Dedifferentiated amniotic fluid mesenchymal stem cell (primary cell): ENCODE measurements around the gene DAB2.

Experiments
- DNase-seq: peaks from one replicate; pipeline ENCODE4 v3.0.0-alpha.2; 2016; ENCODE audit errors: extremely low spot score

Gene DAB2

GRCh38 chr5:39381376-39381775, 43.4 kb downstream of the DAB2 start:
- no peak for DNase-seq

GRCh38 chr5:39379693-39380092, 45.1 kb downstream of the DAB2 start:
- DNase-seq: no peak

- DNase-seq: no peak
Observed at GRCh38 chr5:39377613-39378012, 47.2 kb downstream of the DAB2 start.

- DNase-seq: peak; percentile 52
Observed at GRCh38 chr5:39376293-39376714, 48.5 kb downstream of the DAB2 start.

- no peak for DNase-seq
Observed at GRCh38 chr5:39373791-39374190, 51.0 kb downstream of the DAB2 start.

GRCh38 chr5:39371367-39371635, 53.5 kb downstream of the DAB2 start:
- no peak for DNase-seq

GRCh38 chr5:39370555-39371366, 54.0 kb downstream of the DAB2 start:
- DNase-seq: no peak

GRCh38 chr5:39369123-39369815, 55.5 kb downstream of the DAB2 start:
- no peak for DNase-seq

- DNase-seq: no peak
Observed at GRCh38 chr5:39368116-39368515, 56.7 kb downstream of the DAB2 start.

GRCh38 chr5:39367711-39368110, 57.1 kb downstream of the DAB2 start:
- DNase-seq: no peak

- DNase-seq: no peak
Observed at GRCh38 chr5:39364367-39364766, 60.4 kb downstream of the DAB2 start, which contains the start of gene C9. Gene C9, minus strand, starts transcription at chr5:39364495. Its CDS starts 31 bp downstream, at chr5:39364464.

- DNase-seq: no peak
Observed at GRCh38 chr5:39363217-39363616, 61.6 kb downstream of the DAB2 start.

GRCh38 chr5:39362646-39363045, 62.1 kb downstream of the DAB2 start:
- no peak for DNase-seq

- DNase-seq: no peak
Observed at GRCh38 chr5:39361306-39361705, 63.5 kb downstream of the DAB2 start.

GRCh38 chr5:39360471-39361111, 64.2 kb downstream of the DAB2 start:
- no peak for DNase-seq

- DNase-seq: no peak
Observed at GRCh38 chr5:39356263-39356662, 68.5 kb downstream of the DAB2 start.

- no peak for DNase-seq
Observed at GRCh38 chr5:39355324-39355723, 69.5 kb downstream of the DAB2 start.

- no peak for DNase-seq
Observed at GRCh38 chr5:39353717-39354399, 70.9 kb downstream of the DAB2 start.

- no peak for DNase-seq
Observed at GRCh38 chr5:39352951-39353350, 71.8 kb downstream of the DAB2 start.

GRCh38 chr5:39352170-39352569, 72.6 kb downstream of the DAB2 start:
- DNase-seq: no peak

- DNase-seq: no peak
Observed at GRCh38 chr5:39349484-39349883, 75.3 kb downstream of the DAB2 start.

GRCh38 chr5:39342460-39342859, 82.3 kb downstream of the DAB2 start:
- DNase-seq: no peak
